ENCODE data around the gene RBP4. TPM values are rescaled to one million over a fixed set of nuclear protein-coding genes. Genes with fewer than 3 reads are reported as not detected.
"Not testable (repeated sequence)": the region's sequence is repeated elsewhere in the genome, so short reads cannot be mapped to it uniquely, and the experiment has no call there.

RBP4 gene
- total RNA-seq, 2 donors from 2014 or later, result 0.64 to 5.3 TPM

GRCh38 chr10:93547522-93547921 is 53.5 kb downstream of the RBP4 start:
- DNase-seq (ENCODE audit: low spot score), result no peak
- Histone ChIP-seq H3K9me3 (no peaks in the 10 kb centered on the region), H3K27me3 (replicated peaks; ENCODE audit: insufficient read depth) (peaks cover 2% of the 10 kb centered on the region), H3K27ac (no peak overlapping the region), H3K4me1 (replicated peaks) (no peaks in the 10 kb centered on the region), H3K4me3 (no peak overlapping the region), H3K36me3 (no peaks in the 10 kb centered on the region)
- intact Hi-C loops (cut with DNase I), result no loop called here
- TF ChIP-seq POLR2A (IDR thresholded peaks at IDR 0.05), result no peak
- TF ChIP-seq POLR2AphosphoS5 (IDR thresholded peaks at IDR 0.05), result no peak
- TF ChIP-seq CTCF (IDR thresholded peaks at IDR 0.05), result no peak

GRCh38 chr10:93546995-93547394 is 54.0 kb downstream of the RBP4 start:
- intact Hi-C loops (cut with DNase I); H3K4me1 ChIP-seq (replicated peaks); H3K9me3 ChIP-seq; H3K27me3 ChIP-seq (replicated peaks; ENCODE audit: insufficient read depth); H3K36me3 ChIP-seq; H3K27ac ChIP-seq; H3K4me3 ChIP-seq; DNase-seq (ENCODE audit: low spot score): not testable (repeated sequence)
- 90% methylated on average over 8 of the region's 8 CpGs for WGBS

GRCh38 chr10:93542358-93542791 is 58.7 kb downstream of the RBP4 start:
- intact Hi-C loops (cut with DNase I), result no loop called here
- DNase-seq (ENCODE audit: low spot score), result no peak
- H3K27me3 ChIP-seq (replicated peaks; ENCODE audit: insufficient read depth), result peaks cover under 1% of the 10 kb centered on the region

More at GRCh38 chr10:93542358-93542791, 58.7 kb downstream of the RBP4 start:
- TF ChIP-seq POLR2AphosphoS5 (IDR thresholded peaks at IDR 0.05) (no peak), CTCF (IDR thresholded peaks at IDR 0.05) (no peak), POLR2A (IDR thresholded peaks at IDR 0.05) (no peak)
- WGBS, result 18% methylated on average over 10 of the region's 10 CpGs
- H3K4me1 ChIP-seq (replicated peaks), result no peaks in the 10 kb centered on the region
- H3K9me3 ChIP-seq, result no peaks in the 10 kb centered on the region
- no peak overlapping the region for H3K27ac ChIP-seq
- no peaks in the 10 kb centered on the region for H3K36me3 ChIP-seq
- no peak overlapping the region for H3K4me3 ChIP-seq

Other genes with a start within 250 kb of the RBP4 start
- 10 to 100 TPM; 84.4 to 85.0 TPM for gene MYOF, start 118.9 kb downstream of the RBP4 start, total RNA-seq
- 1 to 10 TPM in 1 of 2 donors, under 1 TPM in 1; 0.14 to 4.7 TPM for gene CEP55, start 104.6 kb downstream of the RBP4 start, total RNA-seq
- under 1 TPM in 1 of 2 donors, not detected in 1; 0.18 TPM for gene FFAR4, start 34.6 kb downstream of the RBP4 start, total RNA-seq
- gene PDE6C, start 11.3 kb upstream of the RBP4 start, total RNA-seq, result not detected
- 10 to 100 TPM; 10.5 to 11.4 TPM for gene FRA10AC1, start 101.4 kb upstream of the RBP4 start, total RNA-seq
- gene LGI1, start 156.7 kb upstream of the RBP4 start, total RNA-seq, result under 1 TPM; 0.23 to 0.91 TPM